ENCODE results near the gene RBM26.
"Not testable (repeated sequence)": the region's sequence is repeated elsewhere in the genome, so short reads cannot be mapped to it uniquely, and the experiment has no call there.

RBM26 gene

GRCh38 chr13:79317856-79318255 lies 88.2 kb downstream of the RBM26 start:
- no peak for DNase-seq

DNA sequence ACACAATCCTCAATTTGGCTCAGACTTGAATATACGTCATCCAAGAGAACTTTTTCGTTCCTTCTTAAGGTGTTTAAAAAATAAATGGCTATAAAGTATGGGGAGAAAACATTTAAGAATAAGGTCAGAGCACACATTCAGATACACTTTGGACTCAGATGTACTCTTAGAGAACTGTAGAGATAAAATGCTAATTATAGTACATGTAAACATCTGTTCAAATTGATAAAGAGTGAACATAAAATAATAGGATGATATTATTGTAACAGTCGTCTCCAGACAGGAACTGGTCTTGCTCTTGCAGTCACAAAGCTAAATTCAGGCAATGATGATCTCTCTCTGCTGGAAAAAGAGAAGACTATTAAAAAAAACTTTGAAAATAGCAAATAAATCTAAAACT lies 91.4 kb downstream of the RBM26 start:
- no peak for DNase-seq

DNA sequence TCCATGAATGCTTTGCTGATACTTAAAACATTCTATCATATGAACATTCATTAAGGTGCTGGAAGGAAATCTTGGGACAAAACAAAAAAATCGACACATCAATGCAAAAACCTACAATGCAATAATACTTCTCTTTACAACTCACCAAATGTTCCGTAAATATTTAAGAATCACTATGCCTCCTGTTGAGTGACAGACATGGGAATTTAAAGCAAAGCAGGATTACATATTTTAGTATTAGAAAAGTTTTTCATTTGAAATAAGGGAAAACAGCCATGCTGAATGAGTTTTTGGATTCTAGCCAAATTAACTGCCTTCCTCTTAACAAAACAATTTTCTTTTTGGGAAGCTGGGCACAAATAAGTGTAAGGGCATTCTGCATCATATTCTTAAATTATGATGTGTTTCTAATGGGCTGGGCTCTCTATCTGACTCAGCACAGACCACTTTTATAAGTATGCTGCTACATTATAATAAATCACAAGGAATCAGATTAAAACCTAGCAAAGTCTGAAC lies 93.7 kb downstream of the RBM26 start:
- no peak for DNase-seq

GRCh38 chr13:79311386-79311785 lies 94.7 kb downstream of the RBM26 start:
- DNase-seq: no peak

- no peak for DNase-seq
Measured at GRCh38 chr13:79309690-79310089, 96.4 kb downstream of the RBM26 start.

DNA sequence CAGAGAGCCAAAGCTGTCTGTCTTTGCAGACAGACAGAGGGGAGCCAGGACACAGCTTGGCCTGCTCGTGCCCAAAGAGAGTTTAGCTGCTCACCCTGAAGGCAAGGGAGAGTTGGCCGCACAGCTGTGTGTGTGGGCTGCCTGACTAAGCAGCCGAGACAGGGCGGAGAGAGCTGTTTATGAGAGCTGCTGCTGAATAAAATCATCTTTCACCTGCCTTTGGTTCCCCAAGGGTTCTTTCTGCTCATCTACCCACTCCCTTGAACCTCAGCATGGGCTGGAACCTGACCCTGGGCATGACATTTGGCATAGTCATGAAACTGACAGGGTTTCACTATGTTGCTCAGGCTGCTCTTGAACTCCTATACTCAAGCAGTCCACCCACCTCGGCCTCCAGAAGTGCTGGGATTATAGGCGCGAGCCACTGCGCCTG lies 98.2 kb downstream of the RBM26 start:
- DNase-seq: peak; percentile 2 to 8

DNA sequence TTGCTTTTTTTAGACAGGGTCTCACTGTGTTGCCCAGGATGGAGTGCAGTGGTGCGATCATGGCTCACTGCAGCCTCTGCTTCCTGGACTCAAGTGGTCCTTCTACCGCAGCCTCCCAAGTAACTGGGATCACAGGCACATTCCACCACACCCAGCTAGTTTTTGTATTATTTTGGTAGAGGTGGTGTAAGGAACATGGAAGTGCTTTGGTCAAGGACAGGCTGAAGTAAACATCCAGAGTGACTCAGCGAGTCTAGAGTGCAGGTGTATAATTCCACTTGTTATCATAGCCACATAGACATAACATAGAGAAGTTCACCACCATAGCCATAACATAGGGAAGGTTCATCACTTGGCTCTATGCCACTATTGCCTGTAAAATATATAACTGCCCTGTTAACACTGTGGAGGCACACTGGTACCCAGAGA lies 98.6 kb downstream of the RBM26 start:
- no peak for DNase-seq

DNA sequence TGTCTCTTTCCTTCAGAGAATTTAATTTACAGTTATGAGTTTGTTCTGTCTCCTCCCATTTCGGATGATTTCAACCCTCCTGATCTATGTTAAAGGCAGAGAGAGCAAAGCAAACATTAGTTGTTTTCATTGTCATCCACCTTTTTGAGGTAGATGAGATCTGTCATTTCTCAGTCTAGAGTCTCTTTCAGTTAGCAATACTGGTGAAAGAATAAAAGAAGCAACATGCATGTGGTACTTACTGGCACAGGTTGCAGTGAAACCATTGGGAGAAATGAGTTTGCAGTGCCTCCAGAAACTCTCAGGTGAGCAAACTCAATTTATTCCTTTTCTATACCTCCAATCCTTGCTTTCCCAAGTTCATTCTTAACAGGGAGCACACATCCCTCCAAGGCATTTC lies 99.4 kb downstream of the RBM26 start:
- DNase-seq: no peak

DNA sequence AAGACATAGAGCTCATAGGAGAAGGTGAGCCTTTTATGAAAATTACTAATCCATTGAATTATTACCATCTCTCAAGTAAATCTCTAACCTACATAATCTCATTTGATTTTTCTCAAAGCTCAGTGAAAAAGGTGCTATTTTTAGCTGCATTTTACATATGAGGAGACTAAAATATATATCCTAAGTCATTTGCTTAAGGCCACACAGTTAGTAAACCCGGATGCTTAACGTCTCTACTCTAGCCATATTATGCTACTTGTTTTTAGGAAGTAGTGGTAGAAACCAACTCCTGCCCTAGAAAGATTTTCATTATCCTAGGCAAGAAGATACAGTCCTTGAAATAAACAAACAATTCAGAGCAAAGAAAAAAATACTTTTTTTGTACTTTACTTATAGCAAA lies 108.9 kb downstream of the RBM26 start:
- no peak for DNase-seq

DNA sequence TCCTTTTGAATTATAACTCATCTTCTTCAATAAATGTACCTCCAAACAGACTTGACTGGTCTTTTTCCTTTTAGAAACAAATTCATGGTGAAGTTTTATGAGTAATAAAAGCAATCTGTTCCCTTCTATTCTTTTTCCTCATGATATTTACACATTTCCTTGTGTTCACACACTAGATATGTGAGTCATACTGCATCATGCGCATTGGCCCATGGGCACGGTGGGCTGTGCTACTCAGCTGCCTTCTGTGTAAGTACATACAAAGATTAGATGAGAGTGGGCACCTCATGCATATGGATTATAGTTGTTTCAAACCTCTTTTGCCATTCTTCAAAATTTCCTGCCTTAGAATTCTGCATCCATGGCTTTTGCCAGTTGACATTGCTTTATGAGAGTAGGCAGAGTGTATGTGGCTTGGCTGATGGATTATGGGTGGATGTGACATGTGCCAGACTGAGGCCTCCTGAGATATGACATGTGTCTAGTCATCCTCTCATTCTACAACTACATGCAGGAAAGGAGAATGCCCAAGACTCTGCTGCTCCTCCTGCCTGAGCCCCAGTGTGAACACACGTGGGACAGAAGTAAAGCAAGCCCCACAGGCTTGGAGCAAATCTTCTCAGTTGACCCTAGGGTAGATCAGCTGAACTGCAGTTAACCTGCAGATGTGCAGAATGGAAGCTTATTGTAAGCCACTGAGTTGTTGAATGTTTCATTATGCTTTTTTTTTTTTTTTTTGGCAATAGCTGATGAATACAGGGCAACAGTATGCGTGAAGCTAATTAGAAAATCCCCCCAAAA lies 109.9 kb downstream of the RBM26 start:
- DNase-seq: no peak

GRCh38 chr13:79290595-79291244 lies 115.3 kb downstream of the RBM26 start:
- DNase-seq: no peak

DNA sequence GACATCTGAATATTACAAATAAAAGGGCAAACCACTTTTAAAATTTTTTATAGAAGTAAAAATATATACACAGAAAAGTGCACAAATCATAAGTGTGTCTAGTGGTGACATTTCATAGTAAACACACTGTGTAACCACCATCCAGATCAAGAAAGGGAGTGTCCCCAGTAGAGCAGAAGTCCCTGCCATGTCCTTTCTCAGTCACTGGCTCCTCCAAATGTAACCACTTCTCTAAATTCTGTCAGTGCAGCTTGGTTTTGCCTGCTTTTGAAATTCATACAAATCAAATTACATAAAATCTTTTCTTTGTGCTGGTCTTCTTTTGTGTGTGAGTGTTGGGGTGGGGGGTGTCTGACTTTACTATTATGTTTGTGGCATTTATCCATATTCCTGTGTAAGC lies 116.5 kb downstream of the RBM26 start:
- DNase-seq: no peak

- no peak for DNase-seq
Measured at GRCh38 chr13:79287939-79288795, 117.9 kb downstream of the RBM26 start.

- no peak for DNase-seq
Measured at GRCh38 chr13:79285159-79285558, 120.9 kb downstream of the RBM26 start.

DNA sequence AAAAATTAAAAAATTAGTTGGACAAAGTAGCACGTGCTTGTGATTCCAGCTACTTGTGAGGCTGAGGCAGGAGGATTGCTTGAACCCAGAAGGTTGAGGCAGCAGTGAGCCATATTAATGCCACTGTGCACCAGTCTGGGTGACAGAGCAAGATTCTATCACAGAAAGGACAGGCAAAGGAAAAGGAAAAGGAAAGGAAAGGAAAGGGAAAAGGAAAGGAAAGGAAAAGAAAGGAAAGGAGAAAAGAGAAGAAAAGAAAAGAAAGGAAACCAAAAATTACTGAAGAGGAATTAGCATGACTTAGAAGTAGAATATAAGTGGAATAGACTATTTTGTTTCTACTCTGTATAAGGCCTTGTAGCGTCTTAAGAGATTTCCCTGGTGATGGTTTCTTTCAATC lies 122.3 kb downstream of the RBM26 start:
- DNase-seq: no peak

GRCh38 chr13:79282976-79283375 lies 123.1 kb downstream of the RBM26 start:
- DNase-seq: no peak

GRCh38 chr13:79282508-79282907 lies 123.5 kb downstream of the RBM26 start:
- no peak for DNase-seq

GRCh38 chr13:79281339-79281747 lies 124.7 kb downstream of the RBM26 start:
- DNase-seq: no peak

- DNase-seq: not testable (repeated sequence)
Measured at GRCh38 chr13:79279735-79280134, 126.3 kb downstream of the RBM26 start.

- no peak for DNase-seq
Measured at GRCh38 chr13:79273045-79273444, 133.0 kb downstream of the RBM26 start.

DNA sequence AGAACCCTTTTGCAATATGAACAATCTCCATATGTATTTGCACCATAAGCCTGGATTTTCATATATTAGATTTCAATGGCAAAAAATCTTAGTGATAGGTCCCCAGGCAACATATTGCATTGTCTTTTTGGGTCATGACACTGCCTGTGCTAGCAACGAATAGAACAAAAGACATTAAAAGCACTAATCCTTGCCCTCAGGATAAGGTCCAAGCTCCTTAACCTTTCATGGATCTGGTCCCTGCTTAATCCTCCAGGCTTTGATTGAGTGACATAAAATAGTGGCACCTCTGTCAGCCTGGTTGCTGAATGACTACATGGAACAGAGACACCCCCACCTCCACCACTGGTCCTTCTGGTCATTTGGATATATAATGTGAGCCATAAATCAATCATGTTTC lies 134.4 kb downstream of the RBM26 start:
- no peak for DNase-seq

DNA sequence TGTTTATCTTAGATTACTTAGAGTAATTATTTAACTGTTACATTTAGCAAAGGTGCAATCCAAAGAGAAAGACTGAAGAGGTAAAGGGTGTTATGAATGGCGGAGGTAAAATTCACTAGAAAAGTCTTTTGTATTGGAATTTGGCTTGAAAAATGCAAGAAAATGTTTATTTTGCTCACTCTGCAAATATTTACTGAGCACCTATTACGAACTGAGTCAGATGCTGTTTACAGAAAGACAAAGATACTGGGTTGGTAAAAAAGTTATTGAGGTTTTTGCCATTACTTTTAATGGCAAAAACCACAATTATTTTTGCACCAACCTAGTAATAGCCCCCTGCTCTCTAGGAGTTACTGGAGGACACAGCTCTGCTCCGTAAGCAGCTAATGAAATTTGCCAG lies 135.2 kb downstream of the RBM26 start:
- DNase-seq: no peak
